ENCODE data around the gene ELMOD1. TPM values are rescaled to one million over a fixed set of nuclear protein-coding genes. Genes with fewer than 3 reads are reported as not detected.

Gene ELMOD1
- total RNA-seq, 1 donor from 2014 or later, result 3.9 TPM

DNA sequence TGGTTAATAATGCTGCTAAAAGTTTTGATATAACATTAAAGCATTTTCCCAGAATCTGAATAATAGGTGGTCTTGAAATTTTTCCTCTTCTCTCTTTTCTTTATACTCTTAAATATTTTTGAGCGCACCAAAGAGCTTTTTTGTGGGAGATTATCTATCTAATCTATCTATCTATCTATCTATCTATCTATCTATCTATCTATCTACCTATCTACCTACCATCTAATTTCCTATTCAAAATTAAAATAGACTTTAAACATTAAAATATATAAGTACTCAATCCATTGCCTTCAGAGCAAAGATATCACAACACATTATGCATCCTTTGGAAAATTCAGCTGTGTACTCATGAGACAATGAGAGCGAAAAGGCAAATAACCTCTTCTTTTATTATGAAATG, 55.8 kb downstream of the ELMOD1 start:
- no peak for DNase-seq

DNA sequence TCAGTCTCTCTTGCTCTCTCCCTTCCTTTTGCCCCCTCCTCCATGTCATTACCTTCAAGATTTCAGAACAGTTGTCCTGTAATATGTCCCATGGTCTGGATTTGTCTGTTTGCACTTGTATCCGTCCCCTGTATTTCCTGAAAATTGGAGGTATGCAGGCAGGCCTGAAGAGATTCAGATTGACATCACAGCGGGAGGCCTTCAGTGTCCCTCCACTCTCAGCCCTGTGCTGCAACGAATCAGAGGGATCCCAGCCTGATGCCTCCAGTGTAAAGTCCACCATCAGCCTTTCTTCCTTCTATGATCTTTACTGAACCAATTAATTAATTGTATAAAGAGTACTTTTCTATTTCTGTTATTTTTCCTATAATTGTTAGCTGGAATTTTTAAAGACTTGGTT, 57.3 kb downstream of the ELMOD1 start:
- DNase-seq, result no peak

DNA sequence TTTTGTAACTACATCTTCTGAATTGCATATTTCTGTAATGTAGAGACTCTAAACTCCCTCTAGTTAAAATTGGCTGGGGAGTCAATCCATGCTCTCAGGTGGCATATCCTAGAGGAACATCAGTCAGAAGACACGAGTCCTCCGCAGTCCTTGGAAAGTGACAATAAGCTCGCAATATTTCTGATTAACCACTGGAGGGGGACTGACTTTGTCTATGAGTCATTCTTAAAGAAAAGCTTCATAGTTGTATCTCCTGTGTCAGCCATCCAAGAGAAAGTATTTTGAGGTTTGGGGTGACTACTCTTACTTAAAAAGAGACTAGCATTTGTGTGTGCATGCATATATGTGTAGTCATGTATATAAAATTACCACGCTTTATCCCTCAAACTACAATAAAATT, 60.7 kb downstream of the ELMOD1 start:
- DNase-seq, result no peak

DNA sequence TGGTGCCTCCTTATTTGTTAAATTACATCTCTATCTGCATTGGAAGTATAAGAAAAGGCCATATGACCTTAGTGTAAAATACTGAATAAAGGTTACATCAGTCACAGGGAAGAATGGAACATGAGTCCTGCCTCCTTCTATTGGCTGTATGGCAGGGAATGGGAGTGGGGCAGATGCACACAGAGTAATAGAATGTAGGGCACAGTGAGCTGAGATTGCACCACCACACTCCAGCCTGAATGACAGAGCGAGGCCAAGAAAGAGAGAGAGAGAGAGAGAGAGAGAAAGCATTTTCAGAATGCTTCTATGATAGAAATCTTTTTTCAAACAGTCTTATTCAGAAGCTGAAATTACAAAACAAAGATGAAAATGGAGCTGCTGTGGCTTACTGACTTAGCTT, 62.1 kb downstream of the ELMOD1 start:
- DNase-seq, result no peak

DNA sequence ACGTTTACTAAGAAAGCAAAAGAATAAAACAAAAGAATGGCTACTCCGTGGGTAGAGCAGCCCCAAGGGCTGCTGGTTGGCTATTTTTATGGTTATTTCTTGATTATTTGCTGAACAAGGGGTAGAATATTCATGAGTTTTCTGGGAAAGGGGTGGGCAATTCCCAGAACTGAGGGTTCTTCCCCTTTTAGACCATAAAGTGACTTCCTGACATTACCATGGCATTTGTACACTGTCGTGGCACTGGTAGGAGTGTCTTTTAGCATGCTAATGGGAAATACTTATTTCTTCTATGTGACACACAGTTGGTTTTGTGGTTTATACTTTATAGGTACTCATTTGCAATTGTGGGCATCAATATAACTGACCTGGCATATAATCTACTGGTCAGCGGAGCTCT, 64.7 kb downstream of the ELMOD1 start:
- DNase-seq, result no peak

DNA sequence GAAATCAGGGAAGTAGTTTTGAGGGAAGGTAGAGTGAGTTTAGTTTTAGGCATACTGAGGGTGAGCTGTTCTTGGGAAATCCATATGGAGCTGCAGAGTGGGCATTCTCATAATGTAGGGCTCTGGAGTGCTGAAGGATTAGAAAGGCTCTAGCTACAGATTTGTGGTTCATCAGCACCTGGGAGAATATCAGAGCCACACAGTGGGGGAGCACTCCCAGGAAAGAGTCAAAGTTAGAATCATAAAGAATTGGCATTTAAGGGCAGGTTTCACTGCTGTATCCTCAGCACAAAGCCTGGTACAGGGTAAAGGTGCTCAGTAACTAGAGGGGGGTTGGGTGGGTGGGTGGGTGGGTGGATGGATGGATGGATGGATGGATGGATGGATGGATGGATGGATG, 68.4 kb downstream of the ELMOD1 start:
- DNase-seq, result no peak

DNA sequence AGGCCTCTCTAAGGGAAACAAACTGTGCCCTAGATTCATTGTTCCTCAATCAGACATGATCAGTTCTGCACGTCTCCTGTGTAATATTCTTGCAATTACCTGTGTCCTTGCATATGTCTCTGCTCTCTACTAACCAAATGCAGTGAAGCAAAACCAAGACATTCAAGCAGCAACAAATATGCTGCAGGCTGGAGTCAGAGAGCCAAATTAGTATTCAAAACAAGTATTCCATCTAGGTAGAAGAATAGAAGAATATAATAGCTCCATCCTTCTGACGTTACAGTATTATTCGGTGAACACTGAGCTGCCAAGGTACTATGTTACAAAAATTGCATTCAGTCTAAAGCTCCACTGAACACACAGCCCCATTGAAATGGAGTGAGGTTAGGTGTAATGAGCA, 69.1 kb downstream of the ELMOD1 start:
- DNase-seq, result no peak

DNA sequence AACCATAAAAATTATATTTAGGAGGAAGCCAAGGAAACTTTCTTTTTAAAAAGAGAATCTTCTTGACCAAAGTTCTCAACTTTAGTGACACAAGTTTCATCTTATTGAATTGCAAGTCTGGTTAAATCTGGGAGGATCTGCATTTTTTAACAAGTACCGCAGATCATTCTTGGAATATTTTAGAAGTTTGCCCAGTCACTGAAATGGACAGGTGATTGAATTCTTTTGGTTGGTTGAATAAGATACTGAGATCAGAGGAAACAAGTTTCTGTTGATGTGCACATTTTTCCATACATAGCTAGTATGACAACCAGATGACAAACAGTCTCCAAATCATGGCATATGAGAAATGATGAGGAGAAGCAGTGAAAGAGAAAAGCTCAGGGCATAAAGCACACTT, 70.7 kb downstream of the ELMOD1 start:
- DNase-seq, result no peak

DNA sequence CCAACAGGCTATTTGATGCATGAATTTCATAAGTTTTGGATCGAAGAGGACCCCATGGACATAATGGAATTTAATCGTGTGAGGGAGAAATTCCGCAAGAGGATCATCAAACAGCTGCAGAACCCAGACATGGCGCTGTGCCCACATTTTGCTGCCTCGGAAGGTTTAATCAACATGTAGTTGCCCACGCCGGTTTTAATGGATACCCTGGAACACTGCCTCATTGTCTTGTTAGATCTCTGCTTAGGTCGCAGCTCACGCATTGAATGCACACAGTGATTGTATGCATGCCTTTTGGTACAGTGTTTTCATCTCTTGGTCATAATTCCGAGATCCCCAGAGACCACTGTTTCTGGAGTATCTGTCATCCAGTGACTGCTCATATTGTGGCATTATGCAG, 74.1 kb downstream of the ELMOD1 start:
- DNase-seq, result no peak

DNA sequence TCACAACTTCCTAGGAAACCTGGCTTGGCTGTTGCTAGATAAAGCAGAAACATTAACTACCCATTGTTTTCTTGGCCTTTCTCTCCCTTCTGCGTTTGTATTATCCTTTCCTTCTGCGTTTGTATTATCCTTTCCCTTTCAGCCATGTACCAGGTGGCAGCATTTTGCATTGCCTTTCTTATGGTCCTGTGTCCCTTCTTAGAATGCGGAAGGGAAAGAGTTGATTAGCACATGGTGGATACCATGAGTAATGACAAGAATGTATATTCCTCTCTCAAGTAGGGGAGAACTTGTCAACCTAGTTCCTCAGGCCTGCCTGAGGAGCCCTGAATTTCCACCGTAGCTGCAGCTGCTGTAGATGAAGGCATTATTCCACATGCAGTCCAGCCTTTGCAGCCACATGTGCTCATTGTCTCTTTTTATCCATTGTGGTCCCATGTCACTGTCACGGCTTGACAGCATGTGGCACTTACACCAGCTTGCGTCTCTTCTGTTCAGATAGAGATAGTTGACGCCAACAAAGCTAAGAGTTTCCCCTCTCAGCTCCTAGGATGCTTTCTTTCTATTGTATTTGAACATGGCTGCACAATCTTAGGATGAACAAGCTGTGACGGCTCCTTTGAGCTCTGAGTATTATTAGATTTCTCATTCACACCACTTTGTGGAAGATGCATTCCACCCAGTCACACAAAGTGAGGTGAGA, 76.1 kb downstream of the ELMOD1 start:
- no peak for DNase-seq

DNA sequence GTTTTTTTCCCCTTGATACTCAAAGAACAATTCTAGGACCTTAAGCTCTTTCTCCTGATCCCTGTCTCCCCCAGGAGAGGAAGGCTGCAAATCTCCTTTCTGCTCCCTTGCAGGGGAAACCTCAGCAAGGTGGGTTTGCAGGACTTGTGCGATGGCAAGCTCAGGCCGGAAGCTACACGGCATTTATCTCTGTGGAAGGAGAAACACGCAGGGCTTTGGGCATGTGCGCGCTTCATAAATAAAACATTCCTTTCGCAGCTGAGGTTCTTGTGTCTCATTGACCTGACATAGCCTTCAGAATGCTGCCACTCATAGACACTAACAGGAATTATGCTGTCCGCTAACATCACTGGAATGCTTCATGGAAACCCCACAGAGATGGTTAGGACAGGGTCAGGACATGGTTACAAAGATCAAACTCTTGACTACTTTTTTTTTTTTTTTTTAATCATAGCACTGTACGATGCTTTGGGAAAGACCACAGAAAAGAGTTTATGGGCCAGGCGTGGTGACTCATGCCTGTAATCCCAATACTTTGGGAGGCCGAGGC, 78.3 kb downstream of the ELMOD1 start:
- DNase-seq, result no peak

DNA sequence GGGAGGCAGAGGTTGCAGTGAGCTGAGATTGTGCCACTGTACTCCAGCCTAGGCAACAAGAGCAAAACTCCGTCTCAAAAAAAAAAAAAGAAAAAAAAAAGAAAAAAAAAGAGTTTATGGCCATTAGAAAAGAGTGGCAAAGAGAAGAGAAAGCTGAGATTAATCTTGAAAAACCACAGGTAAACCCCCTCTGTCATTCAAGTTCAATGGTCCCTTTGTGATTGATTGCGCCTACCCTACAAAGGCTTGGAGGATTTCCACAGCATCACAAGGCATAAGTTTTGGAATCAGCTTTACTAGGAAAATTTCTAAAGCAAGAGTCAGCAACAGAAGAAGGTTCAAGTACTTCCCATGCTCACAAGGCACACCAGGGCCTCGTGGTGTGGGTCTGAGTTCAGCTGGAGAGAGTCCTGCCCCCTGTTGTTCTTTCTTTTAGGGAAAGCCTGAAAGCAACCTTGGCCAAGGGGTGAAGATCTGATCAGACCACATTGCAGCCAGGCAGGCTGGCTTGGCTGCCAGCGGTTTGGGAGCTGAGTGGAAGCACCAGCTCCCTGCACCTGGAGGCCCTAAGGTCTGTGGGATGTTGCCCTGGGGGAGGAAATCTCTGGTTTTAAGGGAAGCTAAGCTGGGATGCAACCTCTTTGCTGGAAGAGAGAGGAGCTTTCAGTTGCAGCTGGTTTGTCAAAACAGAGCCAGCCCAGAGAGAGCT, 79.1 kb downstream of the ELMOD1 start:
- no peak for DNase-seq

DNA sequence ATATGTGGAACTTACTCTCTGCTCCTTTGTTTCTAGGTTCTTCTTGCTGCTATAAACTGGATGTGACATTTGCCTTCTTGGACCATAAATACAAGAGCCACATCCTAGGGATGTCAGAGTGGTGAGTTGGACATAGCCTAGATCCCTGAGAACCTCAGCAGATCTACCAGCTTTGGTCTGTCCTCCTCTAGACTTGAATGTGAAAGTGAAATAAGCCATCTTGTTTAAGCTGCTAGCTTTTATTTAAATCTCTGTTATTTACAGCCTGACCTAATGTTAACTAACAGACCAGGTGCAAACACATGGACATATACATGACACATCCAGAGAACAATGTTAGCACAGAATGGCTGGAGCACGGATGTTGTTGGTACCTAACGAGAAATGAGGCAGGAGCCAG, 85.0 kb downstream of the ELMOD1 start:
- DNase-seq, result no peak

DNA sequence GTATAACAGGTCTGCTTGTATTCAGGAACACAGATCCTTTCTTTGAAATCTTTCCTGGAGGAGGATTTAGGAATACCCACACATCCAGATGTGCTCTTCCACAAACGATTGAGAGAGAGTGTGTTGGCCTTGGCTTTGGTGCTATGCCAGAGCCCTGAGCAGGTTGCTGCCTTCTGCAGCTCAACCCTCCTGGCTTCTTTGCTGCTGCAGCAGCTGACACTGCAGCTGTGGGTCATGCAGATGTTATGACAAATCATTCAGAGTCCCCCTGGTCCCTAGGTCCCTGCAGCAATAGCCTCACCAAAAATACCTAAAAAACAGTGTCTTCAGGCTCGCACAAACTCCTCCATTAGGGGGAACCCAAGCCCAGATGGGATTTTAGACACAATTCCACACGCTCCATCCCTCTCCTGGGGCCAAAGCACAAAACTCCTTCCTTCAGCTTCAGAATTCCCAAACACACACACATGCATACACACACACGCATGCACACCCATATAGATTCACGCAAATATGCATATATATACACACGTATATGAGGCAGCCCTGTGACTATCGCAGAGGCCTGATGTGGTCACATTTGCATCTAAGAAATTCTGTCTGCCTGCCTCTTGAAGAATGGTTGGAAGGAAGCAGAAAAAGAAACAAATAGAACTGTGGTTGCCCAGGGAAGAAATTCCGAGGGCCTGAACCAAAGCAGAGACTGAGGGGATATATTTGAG, 85.5 kb downstream of the ELMOD1 start:
- DNase-seq, result no peak

DNA sequence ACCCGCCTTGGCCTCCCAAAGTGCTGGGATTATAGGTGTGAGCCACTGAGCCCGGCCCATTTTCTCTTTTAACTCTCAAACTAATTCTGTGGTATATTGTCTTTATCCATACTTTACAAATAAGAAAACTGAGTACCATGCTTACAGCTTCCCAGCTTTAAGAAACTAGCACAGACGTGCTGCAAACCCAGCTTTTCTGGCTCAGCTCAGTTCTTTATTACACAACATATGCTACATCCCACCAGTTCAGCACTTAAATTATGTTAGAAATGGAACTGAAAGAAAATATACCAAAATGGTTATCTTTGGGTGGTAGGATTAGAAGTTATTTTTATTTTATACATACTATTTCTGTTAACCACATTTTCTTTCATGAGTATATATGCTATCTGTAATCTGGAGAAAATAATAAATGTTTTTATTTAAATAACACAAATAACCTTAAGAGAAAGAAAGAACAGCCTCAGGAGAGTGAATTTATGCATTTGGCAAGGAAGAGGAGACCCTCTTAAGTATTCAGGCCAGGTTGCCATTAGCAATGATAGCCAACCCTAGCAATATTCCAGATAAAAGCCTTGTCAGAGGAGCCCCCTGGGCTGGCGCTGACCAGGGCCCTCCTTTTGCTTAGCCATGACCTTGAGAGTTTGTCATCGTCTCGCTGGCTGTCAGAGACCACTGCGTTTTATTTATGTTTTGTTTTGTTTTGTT, 87.1 kb downstream of the ELMOD1 start:
- DNase-seq, result no peak

DNA sequence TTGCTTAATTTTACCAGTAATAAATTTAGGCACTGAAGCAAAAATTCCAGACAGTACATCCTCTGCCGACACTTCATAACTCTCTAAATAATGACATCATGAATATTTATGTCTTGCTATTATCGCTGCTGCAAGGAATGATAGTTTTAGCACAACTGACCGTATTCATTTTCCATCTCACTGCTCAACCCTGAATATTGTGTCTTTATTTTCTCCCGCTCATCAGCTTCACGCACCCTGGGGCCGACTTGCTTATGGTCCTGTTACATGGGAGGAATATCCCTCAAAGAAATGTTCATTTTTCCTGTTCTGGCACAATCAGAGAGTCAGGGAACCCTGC, 87.7 kb downstream of the ELMOD1 start:
- DNase-seq, result no peak

DNA sequence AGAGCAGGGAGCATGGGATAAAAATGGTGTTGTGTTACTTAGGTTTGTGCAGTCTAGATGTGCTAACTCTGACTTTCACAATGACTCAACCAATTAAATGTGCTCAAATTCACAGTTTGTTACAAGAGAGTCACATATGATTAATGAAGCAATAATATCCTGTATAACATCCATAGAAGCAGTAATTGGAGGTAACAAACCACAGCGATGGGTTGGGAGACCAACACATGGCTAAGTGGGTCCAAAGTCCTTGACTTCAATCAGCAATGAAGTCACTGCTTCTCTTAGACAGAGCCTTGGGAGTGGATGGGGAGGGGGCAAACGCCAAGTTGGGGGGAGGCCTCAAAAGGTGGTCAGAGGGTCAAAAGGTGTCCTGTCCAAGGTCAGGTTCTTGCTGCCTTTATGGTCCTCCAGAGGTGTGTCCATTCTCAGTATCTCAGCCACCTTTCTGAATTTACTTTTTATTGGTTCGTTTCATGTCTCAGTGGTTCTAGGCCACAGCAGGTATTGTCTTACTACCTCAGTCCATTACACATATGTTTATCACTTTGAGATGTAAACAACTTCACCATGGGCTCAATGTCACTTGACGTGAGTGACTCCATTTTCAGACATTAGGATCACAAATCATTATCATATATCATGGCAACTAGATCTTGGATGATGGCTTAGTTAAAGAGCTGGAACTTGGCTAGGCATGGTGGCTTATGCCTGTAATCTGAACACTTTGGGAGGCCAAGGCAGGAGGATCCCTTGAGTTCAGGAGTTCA, 88.5 kb downstream of the ELMOD1 start:
- DNase-seq, result no peak

DNA sequence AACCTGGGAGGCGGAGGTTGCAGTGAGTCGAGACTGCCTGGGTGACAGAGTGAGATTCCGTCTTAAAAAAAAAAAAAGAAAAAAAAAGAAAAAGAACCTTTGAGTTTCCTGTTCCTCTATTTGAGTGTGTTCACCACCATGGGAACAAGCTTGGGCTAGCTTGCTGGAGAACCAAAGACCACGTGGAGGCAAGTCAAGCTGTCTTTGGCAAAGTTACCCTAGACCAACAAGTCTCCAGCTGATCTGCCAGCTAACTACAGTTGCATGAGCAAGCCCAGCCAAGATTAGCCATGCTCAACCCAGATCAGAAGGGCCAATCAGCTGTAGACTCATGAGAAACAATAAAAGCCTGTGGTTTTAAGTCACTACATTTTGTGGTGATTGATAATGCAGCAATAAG, 91.2 kb downstream of the ELMOD1 start:
- no peak for DNase-seq

DNA sequence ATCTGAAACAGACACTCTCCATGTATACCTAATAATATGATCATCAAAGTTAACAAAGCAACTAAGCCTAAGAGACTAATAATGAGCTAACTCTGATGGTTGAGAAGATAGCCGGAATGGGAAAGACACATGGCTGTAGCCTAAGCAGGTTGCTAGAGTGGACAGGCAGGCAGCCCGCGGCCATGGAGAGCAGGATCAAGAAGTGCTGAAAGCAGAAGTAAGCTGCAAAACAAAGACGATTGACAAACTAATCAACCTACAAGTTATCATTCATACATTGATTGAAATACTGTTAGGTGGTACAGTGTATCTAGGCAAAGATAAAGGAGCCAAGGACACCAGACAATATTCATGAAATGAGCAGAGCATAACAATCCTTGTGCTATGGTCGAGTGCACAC, 91.6 kb downstream of the ELMOD1 start:
- no peak for DNase-seq

DNA sequence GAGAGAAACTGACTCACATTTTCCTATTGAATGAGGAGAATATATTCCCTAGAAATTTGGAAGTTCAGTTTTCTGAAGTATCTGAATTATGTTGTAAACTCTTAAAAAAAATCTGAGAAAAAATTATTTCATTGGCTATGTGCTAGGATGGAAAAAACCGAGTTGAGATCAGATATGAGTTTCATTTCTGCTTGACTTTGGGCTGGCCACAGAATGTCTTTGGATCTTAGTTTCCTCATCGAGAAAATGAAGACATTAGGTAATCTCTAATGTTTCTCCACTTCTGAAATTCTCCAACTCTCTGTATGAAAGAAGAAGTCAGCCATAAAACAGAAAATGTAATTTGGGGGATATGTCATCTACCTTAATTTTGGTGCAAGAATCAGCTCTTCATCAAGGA, 92.1 kb downstream of the ELMOD1 start:
- no peak for DNase-seq

DNA sequence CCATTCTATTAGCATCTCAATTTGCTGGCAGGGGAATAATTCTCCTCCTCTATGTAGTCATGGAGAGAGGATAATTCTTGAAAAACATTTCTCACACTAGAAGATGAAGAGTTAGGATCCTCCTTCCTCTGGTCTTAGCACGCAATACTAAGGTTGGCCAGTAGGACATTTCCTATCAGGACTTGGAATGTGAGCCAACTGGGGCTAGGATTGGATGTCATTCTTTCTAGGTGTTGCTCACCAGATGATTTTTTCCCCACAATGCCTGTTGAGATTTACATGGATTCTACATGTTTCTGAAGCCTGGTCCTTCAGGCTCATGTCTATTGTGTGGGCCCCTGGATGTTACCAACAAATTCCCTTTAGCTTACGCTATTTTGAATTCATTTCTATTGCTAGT, 92.9 kb downstream of the ELMOD1 start:
- DNase-seq, result no peak

DNA sequence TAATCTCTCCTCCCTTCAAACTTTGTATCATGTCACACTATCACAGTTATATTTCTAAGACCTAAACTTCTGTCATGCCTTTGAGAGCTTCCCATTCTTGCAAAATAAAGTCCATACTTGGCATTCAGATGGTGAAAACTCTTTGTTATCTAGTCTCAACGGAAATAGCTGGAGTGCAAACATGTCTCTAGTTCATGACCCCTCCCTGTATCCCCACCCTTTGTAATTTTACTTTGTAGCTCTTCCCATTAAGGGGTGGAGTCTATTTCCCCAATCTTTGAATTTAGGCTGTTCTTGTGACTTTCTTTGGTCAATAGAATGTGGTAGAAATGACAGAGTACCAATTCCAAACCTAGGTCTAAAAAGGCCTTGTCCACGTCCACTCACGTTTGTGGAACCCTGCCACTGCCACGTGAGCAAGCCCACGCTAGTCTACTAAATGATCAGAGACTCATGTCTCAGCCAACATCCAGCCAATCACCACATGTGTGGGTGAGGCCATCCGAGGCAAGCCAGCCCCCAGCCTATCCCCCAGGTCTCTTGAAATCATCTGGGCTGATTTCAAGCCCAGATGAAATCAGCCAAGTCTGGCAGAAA, 97.5 kb downstream of the ELMOD1 start:
- no peak for DNase-seq
